Measurements from ENCODE around the gene CDSN.

GRCh38 chr6:31081872-31082271 lies 38.4 kb downstream of the CDSN start:
- TF ChIP-seq TEAD4 (IDR thresholded peaks at IDR 0.05; ENCODE audit: low read depth, low read length) (no peak), TCF12 (IDR thresholded peaks at IDR 0.05; ENCODE audit: low read depth, low read length) (no peak), SP1 (IDR thresholded peaks at IDR 0.05; ENCODE audit: low read depth, low read length) (no peak), CHD1 (IDR thresholded peaks at IDR 0.05; ENCODE audit: low read depth, low read length) (no peak), CTCF (IDR thresholded peaks at IDR 0.05; ENCODE audit: control extremely low read depth in 1 of 3, insufficient read depth in 1 of 3, low read depth in 1 of 3, low read length in 3 of 3) (no peak), KDM1A (IDR thresholded peaks at IDR 0.05; ENCODE audit: borderline replicate concordance, low read length) (no peak), EGR1 (IDR thresholded peaks at IDR 0.05; ENCODE audit: borderline replicate concordance, low read depth, low read length) (no peak), HDAC2 (IDR thresholded peaks at IDR 0.05; ENCODE audit: borderline replicate concordance in 1 of 2, low read depth in 2 of 2, low read length in 2 of 2) (no peak), USF2 (IDR thresholded peaks at IDR 0.05; ENCODE audit: low read length) (no peak), NRF1 (IDR thresholded peaks at IDR 0.05; ENCODE audit: low read depth, low read length) (no peak), POLR2AphosphoS5 (IDR thresholded peaks at IDR 0.05; ENCODE audit: low read depth, low read length) (no peak)

Data from H1 (cell line).